ENCODE data around the gene STEAP1. TPM values are rescaled to one million over a fixed set of nuclear protein-coding genes. Genes with fewer than 3 reads are reported as not detected.
"Not testable (repeated sequence)": the region's sequence is repeated elsewhere in the genome, so short reads cannot be mapped to it uniquely, and the experiment has no call there.

STEAP1 gene
- polyA plus RNA-seq, 1 donor = 0.62 TPM

DNA sequence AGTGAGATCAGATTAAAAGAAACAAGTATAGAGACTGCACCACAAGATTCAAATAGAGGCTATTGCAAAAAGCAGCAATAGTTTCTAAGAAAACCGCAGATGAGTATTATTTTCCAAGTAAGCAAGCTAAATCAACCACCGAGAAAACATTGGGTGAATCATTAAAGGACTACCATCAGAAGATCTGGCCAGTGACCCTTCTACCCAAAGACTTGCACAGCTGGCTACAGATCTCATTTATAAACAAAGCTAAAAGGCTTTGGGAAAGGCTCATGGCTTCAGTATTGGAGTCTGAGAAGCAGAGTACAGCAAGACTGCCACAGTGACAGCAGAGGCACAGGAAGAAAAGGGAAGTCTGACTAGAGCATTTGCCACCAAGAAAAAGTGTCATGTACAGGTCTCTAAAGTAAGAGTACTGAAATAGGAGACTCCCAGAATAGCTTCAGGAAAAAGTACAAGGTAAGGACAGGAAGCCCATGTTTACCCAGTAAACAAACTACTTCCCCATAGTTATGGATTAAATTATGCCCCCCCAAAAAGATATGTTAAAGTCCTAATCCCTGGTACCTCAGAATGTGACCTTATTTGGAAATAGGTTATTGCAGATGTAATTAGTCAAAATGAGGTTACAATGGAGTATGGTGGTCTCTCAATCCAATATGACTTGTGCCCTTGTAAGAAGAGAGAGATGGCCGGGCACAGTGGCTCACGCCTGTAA, 19.0 kb downstream of the STEAP1 start:
- DNase-seq = no peak

- no peak for DNase-seq
Measured at GRCh38 chr7:90175667-90176066, 21.4 kb downstream of the STEAP1 start.

DNA sequence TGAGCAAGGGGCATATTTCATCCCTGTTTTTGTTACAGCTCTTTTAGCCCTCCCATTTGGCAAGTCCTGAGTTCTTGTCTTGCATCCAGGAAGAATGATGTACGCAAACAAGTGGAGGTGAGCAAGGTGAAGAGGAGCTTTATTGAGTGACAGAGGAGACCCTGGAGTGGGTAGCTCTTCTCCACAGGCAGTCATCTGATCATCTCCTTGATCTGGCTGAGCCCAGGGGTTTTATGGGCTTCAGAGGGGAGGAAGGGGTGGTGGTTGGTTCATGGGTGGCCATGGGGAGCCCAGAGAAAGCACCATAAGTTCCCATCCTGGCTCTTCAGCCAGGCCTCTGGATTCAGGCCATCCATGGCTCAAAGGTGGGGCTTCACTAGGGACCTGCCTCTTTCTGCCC, 21.9 kb downstream of the STEAP1 start:
- no peak for DNase-seq

- no peak for DNase-seq
Measured at GRCh38 chr7:90178166-90178565, 23.9 kb downstream of the STEAP1 start.

GRCh38 chr7:90178679-90179278, 24.5 kb downstream of the STEAP1 start:
- DNase-seq = no peak

DNA sequence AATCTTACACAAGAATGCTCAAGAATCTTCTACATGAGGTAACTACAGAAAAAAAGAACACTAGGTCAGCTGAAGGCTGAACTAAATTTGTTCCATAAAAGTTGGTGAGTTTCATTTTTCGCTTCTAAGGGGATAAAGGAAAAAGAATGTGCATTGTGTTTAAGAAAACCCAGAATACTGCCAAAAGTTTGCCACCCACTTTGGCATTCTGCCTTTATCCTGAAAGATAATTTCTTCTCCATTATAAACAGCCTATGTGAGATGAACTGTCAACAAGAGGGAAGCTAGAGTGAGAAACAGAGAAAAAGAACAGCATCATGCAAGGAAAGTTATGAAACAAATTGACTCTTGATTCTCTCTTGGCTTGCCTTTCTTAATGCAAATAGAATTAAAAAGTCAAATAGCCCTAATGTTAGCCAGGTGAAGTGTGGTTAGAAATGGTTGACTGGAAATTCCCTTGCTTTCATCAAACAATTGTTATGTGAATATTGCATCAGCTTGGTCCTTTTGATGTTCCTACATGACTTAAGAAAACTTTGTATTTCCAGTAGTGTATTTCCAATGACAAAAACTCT, 25.8 kb downstream of the STEAP1 start:
- no peak for DNase-seq

- DNase-seq = no peak
Measured at GRCh38 chr7:90180649-90181048, 26.4 kb downstream of the STEAP1 start.

- no peak for DNase-seq
Measured at GRCh38 chr7:90181485-90181884, 27.2 kb downstream of the STEAP1 start.

- DNase-seq = not testable (repeated sequence)
Measured at GRCh38 chr7:90186290-90186689, 32.0 kb downstream of the STEAP1 start.

GRCh38 chr7:90187507-90188050, 33.3 kb downstream of the STEAP1 start:
- no peak for DNase-seq

GRCh38 chr7:90188281-90188680, 34.0 kb downstream of the STEAP1 start:
- DNase-seq = no peak

DNA sequence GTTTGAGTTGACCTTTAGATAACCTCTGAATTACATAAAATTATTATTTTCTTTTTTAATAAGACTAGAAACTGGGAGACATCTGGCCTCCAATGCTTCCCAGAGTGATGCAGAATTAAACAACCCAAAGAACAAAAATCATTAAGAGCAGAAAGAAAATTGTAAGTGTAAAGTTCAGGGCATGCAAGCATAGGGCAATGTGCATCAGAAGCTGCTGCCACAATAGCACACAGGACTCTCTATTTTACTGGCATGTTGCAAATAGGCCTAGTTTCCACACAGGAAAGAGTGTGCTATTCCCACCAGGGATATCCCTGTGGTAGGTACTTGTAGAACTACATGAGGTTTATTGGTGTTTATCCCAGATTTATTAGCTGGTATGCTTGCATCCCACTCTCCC, 36.7 kb downstream of the STEAP1 start:
- no peak for DNase-seq

GRCh38 chr7:90191648-90192047, 37.4 kb downstream of the STEAP1 start:
- DNase-seq = no peak

- DNase-seq = no peak
Measured at GRCh38 chr7:90192876-90193750, 38.8 kb downstream of the STEAP1 start.

DNA sequence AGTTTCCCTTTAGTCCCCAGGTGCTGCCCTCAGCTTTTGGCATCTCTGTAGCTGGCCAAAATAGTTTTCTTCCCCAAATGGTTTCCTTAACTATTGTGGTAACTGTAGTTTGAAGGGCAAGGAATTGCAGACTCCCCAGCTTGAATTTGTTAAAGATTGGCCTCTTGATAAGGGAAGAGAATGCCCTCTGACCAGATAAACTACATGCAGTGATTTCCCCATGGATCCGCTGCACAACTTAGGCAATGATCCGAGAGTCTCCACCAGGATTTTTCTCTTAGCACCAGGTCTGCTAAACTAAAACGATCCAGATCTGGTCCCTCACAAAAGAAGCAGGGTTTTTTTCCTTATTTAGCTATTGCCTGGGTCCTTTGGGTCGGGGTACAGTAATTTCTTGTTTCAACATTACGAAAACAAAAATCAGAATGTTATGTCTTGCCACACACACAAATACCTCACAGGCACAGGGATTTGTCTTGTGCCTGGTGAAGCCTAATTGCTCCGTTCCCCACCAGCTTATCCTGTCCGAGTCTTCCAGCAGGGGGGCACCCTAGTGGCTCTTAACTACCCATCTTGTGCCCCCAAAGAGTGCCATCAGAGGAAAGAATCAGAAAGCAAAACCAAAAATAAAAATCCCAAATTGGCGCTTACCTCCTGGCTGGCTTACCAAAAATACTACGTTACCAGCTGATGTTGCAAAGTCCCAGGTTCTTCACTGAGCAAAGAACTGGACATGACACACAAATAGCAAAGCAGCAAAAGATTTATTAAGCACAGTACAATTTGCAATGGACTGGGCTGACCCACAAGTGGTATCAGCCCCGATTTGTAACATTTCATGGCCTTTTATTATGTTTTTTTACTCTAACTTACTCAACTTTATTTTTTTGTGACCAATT, 40.9 kb downstream of the STEAP1 start:
- DNase-seq = no peak

DNA sequence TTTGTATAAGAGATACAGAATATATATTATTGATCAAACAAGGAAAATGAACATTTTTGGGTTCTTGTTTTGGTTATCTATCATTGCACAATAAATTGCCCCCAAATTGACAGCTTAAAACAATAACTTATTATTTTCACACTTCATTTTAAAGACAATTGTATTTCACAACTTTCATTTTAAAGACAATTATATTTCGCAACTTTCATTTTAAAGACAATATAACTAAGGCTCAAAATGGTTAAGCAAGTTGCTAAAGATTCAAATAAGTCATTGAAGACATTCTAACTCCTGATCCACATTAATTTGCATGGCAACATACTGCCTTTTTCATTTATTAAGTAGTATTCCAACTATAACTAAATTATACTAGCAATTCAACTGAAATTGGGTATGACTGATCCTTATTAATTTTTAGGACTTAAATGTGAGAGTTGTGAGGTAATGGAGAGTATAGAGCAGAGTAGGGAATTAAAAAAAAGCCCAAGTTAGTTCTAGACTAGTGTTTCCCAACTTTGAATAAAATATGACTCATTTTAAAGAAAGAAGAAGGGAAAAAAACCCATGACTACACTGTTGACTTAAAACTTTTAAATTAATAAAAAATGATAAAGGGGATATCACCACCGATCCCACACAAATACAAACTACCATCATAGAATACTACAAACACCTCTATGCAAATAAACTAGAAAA, 47.4 kb downstream of the STEAP1 start:
- no peak for DNase-seq

DNA sequence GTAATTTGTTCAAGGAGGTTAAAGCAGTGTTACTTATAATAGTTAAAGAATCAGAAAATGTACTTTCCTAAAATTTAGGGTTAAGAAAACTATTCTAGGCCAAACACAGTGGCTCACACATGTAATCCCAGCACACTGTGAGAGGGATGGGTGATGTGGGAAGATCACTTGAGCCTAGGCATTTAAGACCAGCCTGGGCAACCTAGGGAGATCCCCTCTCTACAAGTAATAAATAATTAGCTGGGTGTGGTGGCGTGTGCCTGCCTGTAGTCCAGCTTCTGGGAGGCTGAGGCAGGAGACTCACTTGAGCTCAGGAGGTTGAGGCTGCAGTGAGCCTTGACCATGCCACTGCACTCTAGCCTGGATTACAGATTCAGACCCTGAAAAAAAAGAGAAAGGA, 53.7 kb downstream of the STEAP1 start:
- no peak for DNase-seq

DNA sequence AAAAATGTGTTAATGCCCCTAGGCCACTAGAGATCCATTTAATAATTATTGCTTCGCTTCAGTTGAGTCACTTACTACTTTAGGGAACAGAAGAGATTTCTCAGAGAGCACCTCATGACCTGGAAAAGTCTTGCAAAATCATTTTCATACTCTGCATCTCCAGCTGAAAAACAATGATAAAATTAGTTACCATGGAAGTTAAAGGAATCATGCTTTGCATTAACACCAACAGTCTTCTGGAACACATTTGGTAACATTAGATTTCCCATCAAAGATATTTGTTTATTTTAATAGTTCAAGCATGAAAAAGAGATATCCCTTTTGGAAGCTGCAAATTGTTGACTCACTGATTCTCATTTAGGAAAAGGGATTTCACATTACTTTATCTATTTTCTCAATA, 55.5 kb downstream of the STEAP1 start:
- no peak for DNase-seq

GRCh38 chr7:90210475-90210874, 56.2 kb downstream of the STEAP1 start:
- DNase-seq = no peak

- no peak for DNase-seq
Measured at GRCh38 chr7:90210981-90211380, 56.7 kb downstream of the STEAP1 start.
